PC-3 (cell line): ENCODE measurements around the gene CPN1. TPM values are rescaled to one million over a fixed set of nuclear protein-coding genes. Genes with fewer than 3 reads are reported as not detected.

Experiments
- ATAC-seq: fragments of 200-7000 bp; cut with Tn5 transposase; 2 replicates; pipeline ENCODE4 v1.9.1; 2020; ENCODE audit warnings: mild to moderate bottlenecking, moderate library complexity
- BruUV-seq: library from RNA; stranded (reverse); fragments of 400-500 nt; replicated peaks from 2 replicates; lab custom pipeline; 2021; lab: Mats Ljungman, UMichigan
- CTCF ChIA-PET: fragments of 300-600 bp; sonication (Branson Sonifier 250); formaldehyde crosslinking; loops from one replicate; lab custom pipeline; 2022; ENCODE audit warnings: antibody characterized with exemption; lab: Charles Lee
- POLR2A ChIA-PET: fragments of 300-600 bp; sonication (Branson Sonifier 250); formaldehyde crosslinking; loops from one replicate; lab custom pipeline; 2022; ENCODE audit warnings: antibody characterized with exemption; ENCODE audit not compliant: unreplicated experiment; lab: Charles Lee
- DNase-seq: peaks from one replicate; pipeline ENCODE4 v3.0.0-alpha.2; 2015
- H2AFZ ChIP-seq: fragments of 300-600 bp; sonication (generic); 2 replicates; pipeline ENCODE4 v1.6.0; 2016; ENCODE audit warnings: antibody characterized with exemption, low read length
- H3F3A ChIP-seq: fragments of 300-600 bp; sonication (generic); one replicate; pipeline ENCODE4 v1.6.0; 2017; ENCODE audit warnings: antibody characterized with exemption, low read length, control low read depth, mild to moderate bottlenecking; ENCODE audit not compliant: unreplicated experiment
- H3K27ac ChIP-seq: fragments of 300-600 bp; sonication (generic); 2 replicates; pipeline ENCODE4 v1.5.1; 2016; ENCODE audit warnings: mild to moderate bottlenecking, low read length
- H3K27me3 ChIP-seq: fragments of 300-600 bp; sonication (generic); 2 replicates; pipeline ENCODE4 v1.6.1; 2016; ENCODE audit warnings: low read length, mixed read lengths
- H3K36me3 ChIP-seq: fragments of 300-600 bp; sonication (generic); 2 replicates; pipeline ENCODE4 v1.6.1; 2016; ENCODE audit warnings: low read depth, mixed run types, low read length, mixed read lengths
- H3K4me1 ChIP-seq: fragments of 300-600 bp; sonication (generic); 2 replicates; pipeline ENCODE4 v1.5.1; 2016; ENCODE audit warnings: low read length; ENCODE audit not compliant: insufficient read depth
- H3K4me2 ChIP-seq: fragments of 300-600 bp; sonication (generic); 2 replicates; pipeline ENCODE4 v1.6.0; 2016; ENCODE audit warnings: low read length
- H3K4me3 ChIP-seq: fragments of 300-600 bp; sonication (generic); 2 replicates; pipeline ENCODE4 v1.5.1; 2016; ENCODE audit warnings: mild to moderate bottlenecking, low read length, mixed read lengths
- H3K79me2 ChIP-seq: fragments of 300-600 bp; sonication (generic); 2 replicates; pipeline ENCODE4 v1.6.1; 2017; ENCODE audit warnings: low read length, mixed read lengths
- H3K9ac ChIP-seq: fragments of 300-600 bp; sonication (generic); 2 replicates; pipeline ENCODE4 v1.6.0; 2016; ENCODE audit warnings: mild to moderate bottlenecking, low read length
- H3K9me2 ChIP-seq: fragments of 300-600 bp; sonication (generic); replicated peaks from 2 replicates; pipeline ENCODE4 v1.6.1; 2016; ENCODE audit warnings: mixed run types, low read length, mixed read lengths
- H3K9me3 ChIP-seq: fragments of 300-600 bp; sonication (generic); 2 replicates; pipeline ENCODE4 v1.6.1; 2016; ENCODE audit warnings: low read length, mixed read lengths
- H4K20me1 ChIP-seq: fragments of 300-600 bp; sonication (generic); 2 replicates; pipeline ENCODE4 v1.6.1; 2016; ENCODE audit warnings: low read length, mixed read lengths
- EZH2 ChIP-seq: fragments of 300-600 bp; sonication (generic); IDR thresholded peaks from one replicate; pipeline ENCODE4 v1.6.1; 2017; ENCODE audit warnings: antibody characterized with exemption, mild to moderate bottlenecking, low read length; ENCODE audit not compliant: unreplicated experiment
- EZH2phosphoT487 ChIP-seq: fragments of 300-600 bp; sonication (generic); IDR thresholded peaks from 2 replicates; pipeline ENCODE4 v1.6.1; 2018; ENCODE audit warnings: mild to moderate bottlenecking, antibody characterized with exemption, low read length, borderline replicate concordance
- intact Hi-C: fragments of 100-400 bp; cut with micrococcal nuclease; formaldehyde crosslinking; loops from 2 replicates; pipeline ENCODE4 v1.9.0; 2023
- total RNA-seq: library from RNA; depleted of rRNA; stranded (reverse); fragments of >200 nt; gene quantifications from 2 replicates; pipeline ENCODE4 v1.2.3, GENCODE V29; 2014
- TF ChIP-seq, protein P1 (sequence below): fragments of 300-600 bp; sonication (generic); conservative IDR thresholded peaks from 2 replicates; pipeline ENCODE4 v1.5.1; 2017; ENCODE audit warnings: antibody characterized with exemption, low read depth, mild to moderate bottlenecking, low read length

The CPN1 gene
- total RNA-seq, 1 experiment from 2014 or later, result not detected

GRCh38 chr10:100119726-100120125 is 38.1 kb upstream of the CPN1 start:
- ATAC-seq (no peak), DNase-seq (no peak)
- Histone ChIP-seq H3K4me3 (no peak overlapping the region), H3K27me3 (no peaks in the 10 kb centered on the region), H3K9me3 (no peaks in the 10 kb centered on the region), H2AFZ (no peak overlapping the region), H3K79me2 (no peaks in the 10 kb centered on the region), H3K4me2 (no peak overlapping the region), H3K4me1 (no peaks in the 10 kb centered on the region), H3F3A (no peaks in the 10 kb centered on the region), H3K36me3 (no peaks in the 10 kb centered on the region), H4K20me1 (no peaks in the 10 kb centered on the region), H3K9me2 (no peaks in the 10 kb centered on the region), H3K9ac (no peak overlapping the region), H3K27ac (no peak overlapping the region)
- ChIA-PET POLR2A (no interaction called here), CTCF (no interaction called here)
- no TSS peak for BruUV-seq
- TF ChIP-seq, protein P1, sequence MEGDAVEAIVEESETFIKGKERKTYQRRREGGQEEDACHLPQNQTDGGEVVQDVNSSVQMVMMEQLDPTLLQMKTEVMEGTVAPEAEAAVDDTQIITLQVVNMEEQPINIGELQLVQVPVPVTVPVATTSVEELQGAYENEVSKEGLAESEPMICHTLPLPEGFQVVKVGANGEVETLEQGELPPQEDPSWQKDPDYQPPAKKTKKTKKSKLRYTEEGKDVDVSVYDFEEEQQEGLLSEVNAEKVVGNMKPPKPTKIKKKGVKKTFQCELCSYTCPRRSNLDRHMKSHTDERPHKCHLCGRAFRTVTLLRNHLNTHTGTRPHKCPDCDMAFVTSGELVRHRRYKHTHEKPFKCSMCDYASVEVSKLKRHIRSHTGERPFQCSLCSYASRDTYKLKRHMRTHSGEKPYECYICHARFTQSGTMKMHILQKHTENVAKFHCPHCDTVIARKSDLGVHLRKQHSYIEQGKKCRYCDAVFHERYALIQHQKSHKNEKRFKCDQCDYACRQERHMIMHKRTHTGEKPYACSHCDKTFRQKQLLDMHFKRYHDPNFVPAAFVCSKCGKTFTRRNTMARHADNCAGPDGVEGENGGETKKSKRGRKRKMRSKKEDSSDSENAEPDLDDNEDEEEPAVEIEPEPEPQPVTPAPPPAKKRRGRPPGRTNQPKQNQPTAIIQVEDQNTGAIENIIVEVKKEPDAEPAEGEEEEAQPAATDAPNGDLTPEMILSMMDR, result no peak
- TF ChIP-seq EZH2 (no peak), EZH2phosphoT487 (no peak)
- intact Hi-C loops, result no loop called here

DNA sequence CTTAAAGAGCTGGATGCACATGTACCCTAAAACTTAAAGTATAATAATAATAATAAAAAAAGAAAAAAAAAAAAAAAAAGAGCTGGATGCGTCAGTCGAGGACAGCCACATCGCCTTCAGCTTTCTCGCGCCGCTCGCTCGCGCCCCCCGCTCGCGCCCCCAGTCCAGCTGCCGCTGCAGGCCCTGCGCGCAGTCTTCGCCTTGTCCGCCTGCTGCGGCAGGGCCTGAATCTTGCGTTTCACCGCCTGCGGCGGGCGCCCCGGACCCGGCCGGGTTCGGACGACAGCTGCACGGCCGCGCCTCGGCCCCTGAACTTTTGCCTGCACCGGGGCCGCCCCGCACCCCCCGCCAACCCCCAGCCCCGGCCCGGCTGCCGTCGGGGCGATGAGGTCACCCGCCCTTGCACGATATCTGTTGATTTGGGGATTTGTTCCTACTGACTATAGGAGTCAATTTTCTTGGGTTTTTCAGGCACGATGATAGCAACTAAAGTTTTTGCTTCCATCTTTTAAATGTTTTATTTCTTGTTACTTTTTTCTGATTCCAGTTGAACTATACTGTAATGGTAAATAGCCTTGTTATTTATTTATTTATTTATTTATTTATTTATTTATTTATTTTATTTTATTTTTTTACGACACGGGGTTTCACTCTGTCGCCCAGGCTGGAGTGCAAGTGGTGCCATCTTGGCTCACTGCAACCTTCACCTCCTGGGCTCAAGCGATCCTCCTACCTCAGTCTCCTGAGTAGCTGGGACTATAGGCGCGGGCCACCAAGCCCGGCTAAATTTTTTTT is 33.5 kb upstream of the CPN1 start:
- H3K27me3 ChIP-seq, result no peaks in the 10 kb centered on the region
- no peaks in the 10 kb centered on the region for H3K36me3 ChIP-seq
- H3K4me3 ChIP-seq, result no peak overlapping the region
- H3K79me2 ChIP-seq, result no peaks in the 10 kb centered on the region
- DNase-seq, result no peak
- ATAC-seq, result no peak
- no TSS peak for BruUV-seq
- H3K9me2 ChIP-seq, result no peaks in the 10 kb centered on the region
- no peaks in the 10 kb centered on the region for H3K4me1 ChIP-seq
- H3K9ac ChIP-seq, result no peak overlapping the region
- ChIA-PET POLR2A (no interaction called here), CTCF (no interaction called here)
- H3K4me2 ChIP-seq, result no peak overlapping the region
- H3K9me3 ChIP-seq, result no peaks in the 10 kb centered on the region
- intact Hi-C loops, result no loop called here
- no peaks in the 10 kb centered on the region for H3F3A ChIP-seq
- TF ChIP-seq, protein P1, result no peak
- no peak for TF ChIP-seq EZH2
- no peak for TF ChIP-seq EZH2phosphoT487
- H3K27ac ChIP-seq, result no peak overlapping the region
- no peak overlapping the region for H2AFZ ChIP-seq
- H4K20me1 ChIP-seq, result no peaks in the 10 kb centered on the region

DNA sequence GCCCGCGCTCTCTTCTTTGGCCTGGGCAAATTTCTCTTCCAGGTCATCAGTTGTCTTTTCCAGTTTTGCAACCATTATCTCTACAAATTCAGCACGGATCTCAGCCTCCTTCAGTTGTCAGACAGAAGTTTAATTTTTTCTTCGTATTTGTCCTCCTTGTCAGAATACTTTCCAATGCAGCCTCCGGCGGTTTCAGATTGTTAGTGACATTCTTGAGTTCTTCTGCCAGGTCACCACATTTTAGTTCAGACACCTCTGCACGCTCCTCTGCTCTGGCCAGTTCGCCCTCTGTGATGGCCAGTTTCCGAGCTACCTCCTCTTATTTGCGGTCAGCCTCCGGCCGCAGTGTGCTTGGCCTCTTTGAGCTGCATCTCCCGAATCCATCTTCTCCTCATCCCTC is 32.8 kb upstream of the CPN1 start:
- H3K9ac ChIP-seq, result no peak overlapping the region
- no peaks in the 10 kb centered on the region for H3K9me3 ChIP-seq
- no TSS peak for BruUV-seq
- ChIA-PET POLR2A (no interaction called here), CTCF (no interaction called here)
- no peaks in the 10 kb centered on the region for H3K79me2 ChIP-seq
- intact Hi-C loops, result no loop called here
- no peaks in the 10 kb centered on the region for H4K20me1 ChIP-seq
- no peak for DNase-seq
- no peak overlapping the region for H3K4me3 ChIP-seq
- no peaks in the 10 kb centered on the region for H3K36me3 ChIP-seq
- ATAC-seq, result no peak
- H3F3A ChIP-seq, result no peaks in the 10 kb centered on the region
- no peak overlapping the region for H2AFZ ChIP-seq
- no peak overlapping the region for H3K27ac ChIP-seq
- H3K9me2 ChIP-seq, result no peaks in the 10 kb centered on the region
- no peak overlapping the region for H3K4me2 ChIP-seq
- TF ChIP-seq EZH2 (no peak), EZH2phosphoT487 (no peak)
- TF ChIP-seq, protein P1, result no peak
- H3K4me1 ChIP-seq, result no peaks in the 10 kb centered on the region
- no peaks in the 10 kb centered on the region for H3K27me3 ChIP-seq
